PC-9 (cell line): Measurements from ENCODE around the gene SGCD. TPM values are rescaled to one million over a fixed set of nuclear protein-coding genes. Genes with fewer than 3 reads are reported as not detected.

ENCODE experiments used
- BruUV-seq: library from RNA; stranded (reverse); fragments of 400-500 nt; replicated peaks from 2 replicates; lab custom pipeline; 2021; lab: Mats Ljungman, UMichigan
- CTCF ChIA-PET: fragments of 300-600 bp; sonication (Branson Sonifier 250); formaldehyde crosslinking; loops from one replicate; lab custom pipeline; 2022; ENCODE audit warnings: antibody characterized with exemption; lab: Charles Lee
- POLR2A ChIA-PET: fragments of 300-600 bp; sonication (Branson Sonifier 250); formaldehyde crosslinking; loops from one replicate; lab custom pipeline; 2022; ENCODE audit warnings: antibody characterized with exemption; ENCODE audit not compliant: unreplicated experiment; lab: Charles Lee
- DNase-seq, 2 experiments: peaks; one replicate each; pipeline versions ENCODE4 v3.0.0 to v3.0.0-alpha.2; 2015 to 2022; ENCODE audit warnings: mixed read lengths in 1 of 2
- H2AFZ ChIP-seq: fragments of 200-600 bp; sonication (generic); 2 replicates; pipeline ENCODE4 v1.8.1; 2017; ENCODE audit warnings: antibody characterized with exemption
- H3F3A ChIP-seq: fragments of 200-600 bp; sonication (generic); 2 replicates; pipeline ENCODE4 v1.8.1; 2017; ENCODE audit warnings: antibody characterized with exemption, mild to moderate bottlenecking, low read depth; ENCODE audit not compliant: insufficient read depth
- H3K27ac ChIP-seq: fragments of 200-600 bp; sonication (generic); 2 replicates; pipeline ENCODE4 v1.6.1; 2016; ENCODE audit warnings: mixed run types
- H3K27me3 ChIP-seq: fragments of 200-600 bp; sonication (generic); 2 replicates; pipeline ENCODE4 v1.6.1; 2016; ENCODE audit warnings: low read depth, mixed run types; ENCODE audit not compliant: insufficient read depth
- H3K36me3 ChIP-seq: fragments of 200-600 bp; sonication (generic); 2 replicates; pipeline ENCODE4 v1.6.1; 2016; ENCODE audit warnings: low read depth, mixed run types
- H3K4me1 ChIP-seq: fragments of 200-600 bp; sonication (generic); replicated peaks from 2 replicates; pipeline ENCODE4 v1.6.1; 2016; ENCODE audit warnings: mixed run types; ENCODE audit not compliant: insufficient read depth
- H3K4me2 ChIP-seq: fragments of 200-600 bp; sonication (generic); 2 replicates; pipeline ENCODE4 v1.6.1; 2017; ENCODE audit warnings: mixed run types
- H3K4me3 ChIP-seq: fragments of 200-600 bp; sonication (generic); 2 replicates; pipeline ENCODE4 v1.6.1; 2016; ENCODE audit warnings: mixed run types
- H3K79me2 ChIP-seq: fragments of 200-600 bp; sonication (generic); 2 replicates; pipeline ENCODE4 v1.6.1; 2017; ENCODE audit warnings: low read depth, mixed run types
- H3K9me2 ChIP-seq: fragments of 200-600 bp; sonication (generic); 2 replicates; pipeline ENCODE4 v1.8.1; 2017; ENCODE audit warnings: mild to moderate bottlenecking; ENCODE audit not compliant: insufficient read depth
- H3K9me3 ChIP-seq: fragments of 200-600 bp; sonication (generic); 2 replicates; pipeline ENCODE4 v1.8.1; 2016; ENCODE audit warnings: low read depth; ENCODE audit not compliant: insufficient read depth
- H4K20me1 ChIP-seq: fragments of 200-600 bp; sonication (generic); 2 replicates; pipeline ENCODE4 v1.8.1; 2017; ENCODE audit not compliant: insufficient read depth
- EZH2 ChIP-seq: fragments of 200-600 bp; sonication (generic); IDR thresholded peaks from 2 replicates; pipeline ENCODE4 v1.8.0; 2017; ENCODE audit warnings: antibody characterized with exemption, low read depth
- intact Hi-C: fragments of 100-400 bp; cut with micrococcal nuclease; formaldehyde crosslinking; loops from one replicate; pipeline ENCODE4 v1.10.0; 2022; ENCODE audit not compliant: unreplicated experiment
- total RNA-seq: library from RNA; stranded (reverse); gene quantifications from 2 replicates; pipeline ENCODE4 v1.2.3, GENCODE V29; 2021
- TF ChIP-seq, protein P1 (sequence below): fragments of 200-600 bp; sonication (generic); conservative IDR thresholded peaks from 2 replicates; pipeline ENCODE4 v1.6.1; 2017; ENCODE audit warnings: mixed run types, antibody characterized with exemption, mild to moderate bottlenecking, moderate library complexity

The SGCD gene
- total RNA-seq, 1 experiment from 2014 or later = not detected

DNA sequence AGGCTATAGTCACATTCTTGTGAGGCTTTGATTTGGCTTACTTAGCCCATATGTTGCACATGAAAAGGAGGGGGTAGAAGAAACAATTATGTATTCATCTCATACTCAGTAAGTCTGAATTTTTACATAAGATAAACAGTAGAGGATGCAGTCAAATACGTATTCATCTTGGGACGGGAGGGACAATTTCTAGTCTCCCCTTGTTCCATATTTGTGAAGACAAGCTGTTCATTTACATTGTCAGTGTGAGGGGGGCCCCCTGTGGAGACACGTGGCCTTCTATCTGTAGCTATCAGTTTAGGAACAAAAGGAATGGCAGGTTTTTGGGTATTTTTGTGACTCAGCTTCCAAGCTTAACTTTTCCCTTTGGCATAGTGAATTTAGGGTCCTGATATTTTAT is 474.0 kb downstream of the SGCD start:
- intact Hi-C loops = no loop called here
- H3K4me1 ChIP-seq = no peaks in the 10 kb centered on the region
- no peaks in the 10 kb centered on the region for H3K9me2 ChIP-seq
- no peaks in the 10 kb centered on the region for H4K20me1 ChIP-seq
- no peaks in the 10 kb centered on the region for H3K79me2 ChIP-seq
- no peak overlapping the region for H3K4me3 ChIP-seq
- no peak overlapping the region for H3K27ac ChIP-seq
- no peaks in the 10 kb centered on the region for H3K36me3 ChIP-seq
- ChIA-PET POLR2A (no interaction called here), CTCF (no interaction called here)
- H3K27me3 ChIP-seq = peaks cover 12% of the 10 kb centered on the region
- no peak overlapping the region for H2AFZ ChIP-seq
- no TSS peak for BruUV-seq
- no peaks in the 10 kb centered on the region for H3K9me3 ChIP-seq
- H3K4me2 ChIP-seq = no peak overlapping the region
- H3F3A ChIP-seq = no peaks in the 10 kb centered on the region
- TF ChIP-seq, protein P1, sequence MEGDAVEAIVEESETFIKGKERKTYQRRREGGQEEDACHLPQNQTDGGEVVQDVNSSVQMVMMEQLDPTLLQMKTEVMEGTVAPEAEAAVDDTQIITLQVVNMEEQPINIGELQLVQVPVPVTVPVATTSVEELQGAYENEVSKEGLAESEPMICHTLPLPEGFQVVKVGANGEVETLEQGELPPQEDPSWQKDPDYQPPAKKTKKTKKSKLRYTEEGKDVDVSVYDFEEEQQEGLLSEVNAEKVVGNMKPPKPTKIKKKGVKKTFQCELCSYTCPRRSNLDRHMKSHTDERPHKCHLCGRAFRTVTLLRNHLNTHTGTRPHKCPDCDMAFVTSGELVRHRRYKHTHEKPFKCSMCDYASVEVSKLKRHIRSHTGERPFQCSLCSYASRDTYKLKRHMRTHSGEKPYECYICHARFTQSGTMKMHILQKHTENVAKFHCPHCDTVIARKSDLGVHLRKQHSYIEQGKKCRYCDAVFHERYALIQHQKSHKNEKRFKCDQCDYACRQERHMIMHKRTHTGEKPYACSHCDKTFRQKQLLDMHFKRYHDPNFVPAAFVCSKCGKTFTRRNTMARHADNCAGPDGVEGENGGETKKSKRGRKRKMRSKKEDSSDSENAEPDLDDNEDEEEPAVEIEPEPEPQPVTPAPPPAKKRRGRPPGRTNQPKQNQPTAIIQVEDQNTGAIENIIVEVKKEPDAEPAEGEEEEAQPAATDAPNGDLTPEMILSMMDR = no peak
- TF ChIP-seq EZH2 = no peak
- DNase-seq = no peak

DNA sequence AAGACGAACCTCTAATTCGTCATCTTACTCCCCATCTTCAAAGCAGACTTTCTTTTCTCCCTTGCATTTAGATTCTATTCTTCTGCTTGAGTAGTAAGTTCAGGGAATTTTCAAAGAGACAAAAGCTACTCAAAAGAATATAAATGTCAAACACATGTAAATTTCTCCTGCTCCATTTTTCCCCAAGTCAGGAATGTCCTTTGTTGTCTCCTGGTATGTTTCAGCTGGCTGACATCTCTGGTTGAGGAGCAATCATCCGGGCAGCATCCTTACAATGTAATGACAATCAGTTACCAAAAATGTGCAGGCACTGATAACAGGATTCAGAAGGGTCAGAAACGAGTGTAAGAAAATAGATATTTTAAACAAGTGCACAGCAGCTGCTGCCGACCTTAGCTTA is 475.5 kb downstream of the SGCD start:
- no peak overlapping the region for H3K27ac ChIP-seq
- H3K79me2 ChIP-seq = no peaks in the 10 kb centered on the region
- H4K20me1 ChIP-seq = no peaks in the 10 kb centered on the region
- intact Hi-C loops = no loop called here
- no peaks in the 10 kb centered on the region for H3K9me3 ChIP-seq
- H3K27me3 ChIP-seq = peaks cover 12% of the 10 kb centered on the region
- H3K36me3 ChIP-seq = no peaks in the 10 kb centered on the region
- DNase-seq = no peak
- H3F3A ChIP-seq = no peaks in the 10 kb centered on the region
- no peak overlapping the region for H3K4me2 ChIP-seq
- BruUV-seq = no TSS peak
- H3K4me1 ChIP-seq = no peaks in the 10 kb centered on the region
- H3K9me2 ChIP-seq = no peaks in the 10 kb centered on the region
- H2AFZ ChIP-seq = no peak overlapping the region
- TF ChIP-seq, protein P1 = no peak
- no peak for TF ChIP-seq EZH2
- no peak overlapping the region for H3K4me3 ChIP-seq
- ChIA-PET CTCF (no interaction called here), POLR2A (no interaction called here)

DNA sequence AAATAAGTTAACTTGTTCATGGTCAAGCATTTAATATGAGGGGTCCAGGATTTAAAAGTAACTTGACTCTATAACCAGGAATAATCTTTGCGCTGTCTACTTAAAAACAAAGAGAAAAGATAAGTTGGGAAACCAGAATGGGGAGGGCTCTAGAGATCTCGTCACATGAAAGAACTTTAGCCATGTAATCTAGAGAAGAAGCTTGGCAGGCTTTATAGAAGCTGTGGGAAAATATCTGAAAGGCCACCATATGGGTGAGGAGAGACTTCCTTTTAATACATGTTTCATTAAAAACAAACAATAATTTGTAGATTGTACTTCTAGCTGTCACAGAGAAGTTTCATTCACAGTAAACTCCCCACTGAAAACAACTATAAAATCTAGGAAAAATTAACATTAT is 476.4 kb downstream of the SGCD start:
- no peaks in the 10 kb centered on the region for H3K9me3 ChIP-seq
- H4K20me1 ChIP-seq = no peaks in the 10 kb centered on the region
- H3F3A ChIP-seq = no peaks in the 10 kb centered on the region
- no peak for TF ChIP-seq EZH2
- TF ChIP-seq, protein P1 = no peak
- H3K27me3 ChIP-seq = peaks cover 12% of the 10 kb centered on the region
- H2AFZ ChIP-seq = no peak overlapping the region
- intact Hi-C loops = no loop called here
- H3K9me2 ChIP-seq = no peaks in the 10 kb centered on the region
- CTCF ChIA-PET = no interaction called here
- DNase-seq = no peak
- H3K4me3 ChIP-seq = no peak overlapping the region
- H3K4me2 ChIP-seq = no peak overlapping the region
- POLR2A ChIA-PET = no interaction called here
- BruUV-seq = no TSS peak
- no peaks in the 10 kb centered on the region for H3K36me3 ChIP-seq
- no peaks in the 10 kb centered on the region for H3K79me2 ChIP-seq
- H3K4me1 ChIP-seq = no peaks in the 10 kb centered on the region
- no peak overlapping the region for H3K27ac ChIP-seq
